NT2/D1 (cell line): ENCODE data around the gene ARAP2.

Source experiments
- DNase-seq: peaks from one replicate; pipeline ENCODE4 v3.0.0-alpha.2; 2011; ENCODE audit warnings: low read depth, low spot score
- H3K27me3 ChIP-seq: 2 replicates; pipeline ENCODE4 v1.6.0; 2011; ENCODE audit warnings: mild to moderate bottlenecking; ENCODE audit not compliant: insufficient read length, insufficient read depth
- H3K36me3 ChIP-seq: 2 replicates; pipeline ENCODE4 v1.6.1; 2011; ENCODE audit warnings: mild to moderate bottlenecking, low read length, mixed read lengths; ENCODE audit not compliant: insufficient read depth, insufficient read length
- H3K4me1 ChIP-seq: 2 replicates; pipeline ENCODE4 v1.5.1; 2011; ENCODE audit not compliant: insufficient read depth, insufficient read length
- H3K4me3 ChIP-seq: 2 replicates; pipeline ENCODE4 v1.5.1; 2011; ENCODE audit warnings: low read depth; ENCODE audit not compliant: insufficient read length
- H3K9ac ChIP-seq: 2 replicates; pipeline ENCODE4 v1.6.0; 2011; ENCODE audit warnings: low read depth; ENCODE audit not compliant: insufficient read length
- H3K9me3 ChIP-seq: 2 replicates; pipeline ENCODE4 v1.5.1; 2011; ENCODE audit warnings: mild to moderate bottlenecking, low read length; ENCODE audit not compliant: insufficient read depth
- SUZ12 ChIP-seq: IDR thresholded peaks from 2 replicates; pipeline ENCODE4 v1.6.1; 2011; ENCODE audit not compliant: insufficient read length, insufficient read depth; ENCODE audit errors: extremely low read depth
- YY1 ChIP-seq: IDR thresholded peaks from 2 replicates; pipeline ENCODE4 v1.6.1; 2011; ENCODE audit not compliant: insufficient read length, insufficient read depth
- ZNF274 ChIP-seq: IDR thresholded peaks from 2 replicates; pipeline ENCODE4 v1.6.1; 2011; ENCODE audit warnings: mild to moderate bottlenecking, low read depth, low read length

ARAP2 gene

DNA sequence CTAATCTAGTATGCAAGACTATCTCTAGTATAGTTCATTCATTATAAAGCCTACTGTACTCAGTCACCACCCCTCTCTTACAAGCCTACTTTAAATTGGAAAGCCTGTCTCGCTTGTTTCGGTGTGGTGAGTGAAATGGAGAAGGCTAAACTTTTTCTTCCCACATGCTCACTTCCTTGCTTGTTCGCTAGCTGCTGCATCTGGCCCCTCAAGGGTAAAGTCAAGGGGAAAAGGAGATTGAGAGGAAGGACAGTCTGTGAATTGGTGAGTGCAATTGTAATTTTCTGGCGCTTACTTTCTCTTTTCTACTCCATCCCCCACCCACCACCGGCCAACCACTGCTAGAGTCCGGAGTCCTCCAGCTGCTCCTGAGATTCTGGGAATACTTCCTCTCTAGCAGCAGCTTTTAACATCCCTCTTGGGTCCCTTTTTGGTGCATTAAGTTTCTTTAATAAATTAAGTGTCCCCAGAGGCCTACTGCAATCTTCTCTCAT is 12.1 kb upstream of the ARAP2 start:
- no peaks in the 10 kb centered on the region for H3K27me3 ChIP-seq
- no peaks in the 10 kb centered on the region for H3K9me3 ChIP-seq
- H3K36me3 ChIP-seq, result no peaks in the 10 kb centered on the region
- H3K4me3 ChIP-seq, result no peak overlapping the region
- DNase-seq, result no peak
- H3K9ac ChIP-seq, result no peak overlapping the region
- no peaks in the 10 kb centered on the region for H3K4me1 ChIP-seq
- no peak for TF ChIP-seq ZNF274
- TF ChIP-seq YY1, result no peak
- no peak for TF ChIP-seq SUZ12

DNA sequence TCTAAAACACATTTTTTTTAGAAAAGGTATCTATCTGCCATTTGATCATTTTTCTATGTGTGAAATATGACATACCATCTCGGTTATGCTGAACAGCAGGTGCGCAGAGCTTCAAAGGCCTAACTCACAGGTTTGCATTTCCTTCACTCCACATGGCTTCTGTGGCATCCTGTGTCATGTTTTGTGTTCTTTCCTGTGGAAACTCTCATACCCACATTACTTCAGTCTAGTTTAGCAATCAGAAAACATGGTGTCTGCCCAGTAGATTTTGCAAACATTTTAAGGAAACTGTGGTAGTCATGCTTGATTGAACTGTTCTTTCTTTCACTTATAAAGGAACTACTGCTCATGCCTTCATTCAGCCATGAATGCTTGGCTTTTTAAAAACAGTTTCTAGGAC is 11.3 kb upstream of the ARAP2 start:
- no peaks in the 10 kb centered on the region for H3K27me3 ChIP-seq
- no peaks in the 10 kb centered on the region for H3K36me3 ChIP-seq
- H3K9ac ChIP-seq, result no peak overlapping the region
- DNase-seq, result no peak
- H3K4me3 ChIP-seq, result no peak overlapping the region
- TF ChIP-seq SUZ12 (no peak), YY1 (no peak), ZNF274 (no peak)
- no peaks in the 10 kb centered on the region for H3K9me3 ChIP-seq
- no peaks in the 10 kb centered on the region for H3K4me1 ChIP-seq

DNA sequence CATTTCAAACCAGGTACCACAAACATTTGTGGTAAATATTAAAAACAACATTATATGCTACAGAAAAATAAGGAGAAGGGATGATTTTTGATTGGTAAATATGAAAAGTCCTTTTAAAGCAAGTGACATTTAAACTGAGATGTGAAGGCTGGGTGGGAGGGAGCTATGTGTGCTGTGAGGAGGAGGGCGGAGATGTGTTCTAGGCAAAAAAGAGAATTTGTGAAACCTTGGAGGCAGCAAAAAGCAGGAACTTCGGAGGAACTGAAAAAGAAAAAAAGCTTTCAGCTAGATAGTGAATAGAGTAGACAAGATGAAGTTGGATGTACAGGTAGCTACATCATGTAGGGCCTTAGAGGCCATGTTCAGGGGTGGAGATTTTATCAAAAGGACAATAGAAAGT is 10.1 kb upstream of the ARAP2 start:
- no peak for TF ChIP-seq YY1
- TF ChIP-seq SUZ12, result no peak
- TF ChIP-seq ZNF274, result no peak
- Histone ChIP-seq H3K9me3 (no peaks in the 10 kb centered on the region), H3K36me3 (no peaks in the 10 kb centered on the region), H3K27me3 (no peaks in the 10 kb centered on the region), H3K4me3 (no peak overlapping the region), H3K9ac (no peak overlapping the region), H3K4me1 (no peaks in the 10 kb centered on the region)
- no peak for DNase-seq

DNA sequence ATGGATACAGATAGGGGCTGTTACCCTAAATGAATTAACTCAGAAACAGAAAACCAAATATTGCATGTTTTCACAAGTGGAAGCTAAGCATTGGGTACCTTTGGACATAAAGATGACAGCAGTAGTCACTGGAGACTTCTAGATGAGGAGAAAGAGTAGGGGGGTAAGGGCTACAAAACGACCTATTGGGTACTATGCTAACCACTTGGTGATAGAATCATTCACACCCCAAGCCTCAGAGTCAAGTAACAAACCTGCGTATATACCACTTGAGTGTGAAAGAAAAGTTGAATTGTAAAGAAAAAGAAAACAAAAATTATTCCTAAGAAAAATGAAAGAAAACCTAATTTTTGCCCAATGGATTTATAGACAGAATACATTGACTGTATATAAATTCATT is 7.7 kb upstream of the ARAP2 start:
- no peaks in the 10 kb centered on the region for H3K27me3 ChIP-seq

DNA sequence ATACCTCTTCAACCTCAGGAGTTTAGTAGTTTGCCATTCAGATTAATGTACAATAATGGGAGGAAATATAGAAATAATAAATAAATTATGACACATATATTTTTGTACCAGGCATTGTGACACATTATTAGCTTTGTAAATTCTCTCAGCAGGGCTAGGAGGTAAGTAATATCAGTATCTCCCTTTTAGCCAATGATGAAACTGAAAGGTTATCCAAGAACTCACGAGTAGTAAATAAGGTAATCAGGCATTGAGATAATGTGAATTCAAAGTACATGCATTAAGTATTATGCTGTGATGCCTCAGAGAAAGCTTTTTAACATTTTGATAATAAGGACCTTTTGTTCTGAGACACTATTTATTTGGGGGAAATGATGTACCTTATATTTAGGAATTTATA is 5.3 kb upstream of the ARAP2 start:
- no peak for DNase-seq
- no peak for TF ChIP-seq ZNF274
- TF ChIP-seq YY1, result no peak
- TF ChIP-seq SUZ12, result no peak
- Histone ChIP-seq H3K4me3 (no peak overlapping the region), H3K36me3 (no peaks in the 10 kb centered on the region), H3K9ac (no peak overlapping the region), H3K4me1 (no peaks in the 10 kb centered on the region), H3K9me3 (no peaks in the 10 kb centered on the region), H3K27me3 (peaks cover 6% of the 10 kb centered on the region)

More for the DNA sequence above, 7.7 kb upstream of the ARAP2 start:
- Histone ChIP-seq H3K9me3 (no peaks in the 10 kb centered on the region), H3K9ac (no peak overlapping the region), H3K4me1 (no peaks in the 10 kb centered on the region), H3K4me3 (no peak overlapping the region), H3K36me3 (no peaks in the 10 kb centered on the region)
- no peak for DNase-seq
- TF ChIP-seq SUZ12 (no peak), YY1 (no peak), ZNF274 (no peak)

DNA sequence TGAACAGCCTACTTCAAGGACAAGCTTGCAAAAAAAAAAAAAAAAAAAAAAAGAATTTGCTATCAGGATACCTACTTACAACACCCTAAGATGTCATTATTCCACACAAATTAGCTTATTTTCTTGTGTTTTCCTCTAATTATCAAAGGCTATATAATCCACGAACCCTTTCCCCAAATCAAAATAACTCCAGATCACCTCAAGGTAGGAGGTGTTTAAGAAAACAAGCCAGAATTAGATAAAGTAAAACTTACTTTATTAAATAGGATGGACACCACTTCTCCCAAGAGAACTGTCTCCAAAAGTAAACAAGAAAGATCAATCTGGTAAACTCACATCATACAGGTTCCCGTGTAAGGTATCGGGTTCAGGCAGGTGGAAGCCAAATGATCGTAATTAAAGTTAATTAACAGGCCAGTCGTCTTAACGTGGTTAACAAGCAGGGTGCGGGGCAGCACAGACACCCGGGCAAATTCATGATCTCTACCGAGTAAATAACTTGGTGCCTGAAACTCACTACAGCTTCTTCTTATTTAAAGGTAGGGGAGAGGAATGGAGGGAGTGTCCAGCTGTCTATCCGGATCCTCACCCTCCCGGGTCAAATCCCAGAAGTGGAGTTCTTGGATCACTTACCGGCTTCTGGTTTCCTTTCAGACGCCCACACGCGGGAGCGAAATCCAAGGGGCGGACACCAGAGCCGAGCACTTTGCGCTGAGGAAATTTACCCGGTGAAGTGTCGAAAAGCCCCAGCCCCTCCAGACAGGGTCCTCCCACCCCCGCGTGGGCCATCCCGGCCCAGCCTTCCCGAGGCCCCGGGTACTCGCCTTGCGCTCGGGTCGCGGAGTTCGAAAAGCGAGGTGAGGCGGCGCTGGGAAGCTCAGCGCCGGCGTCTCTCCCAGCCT is 708 bp downstream of the ARAP2 start:
- no peak for DNase-seq
- H3K9ac ChIP-seq, result peak overlapping the region; percentile 67

DNA sequence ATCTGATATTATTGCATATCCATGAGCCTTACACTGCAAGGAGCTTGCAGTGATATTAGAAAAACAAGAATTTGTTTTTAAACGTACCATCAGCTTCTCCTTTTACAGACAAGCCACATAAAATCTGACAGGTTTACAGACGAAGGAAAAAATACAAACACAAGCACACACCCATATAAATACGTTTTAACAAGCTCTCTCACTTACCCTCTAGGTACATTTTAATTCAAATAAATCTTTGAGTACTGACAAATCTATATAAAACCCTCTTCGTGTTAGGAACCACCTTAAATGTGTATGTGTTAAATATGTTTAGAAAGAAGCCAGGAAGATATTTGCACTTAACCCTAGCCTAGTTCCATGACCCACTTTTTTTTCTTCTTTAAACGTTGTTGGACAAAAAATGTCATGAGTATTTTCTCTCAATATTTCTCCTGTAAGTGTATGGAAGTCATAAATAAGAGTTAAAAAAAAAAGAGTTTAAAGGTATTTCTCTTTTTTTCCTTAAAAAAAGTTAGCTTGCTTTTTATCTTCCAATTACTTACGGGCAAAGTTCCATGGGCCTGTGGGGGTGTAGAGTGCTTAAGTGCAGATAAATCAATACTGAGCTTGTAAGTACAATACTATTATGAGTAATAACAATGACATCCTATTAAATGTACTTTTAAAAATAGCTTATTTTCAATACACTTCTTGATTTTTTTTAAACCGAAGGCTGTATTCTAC is 1.5 kb downstream of the ARAP2 start:
- Histone ChIP-seq H3K27me3 (peaks cover 29% of the 10 kb centered on the region), H3K4me1 (no peaks in the 10 kb centered on the region), H3K9ac (no peak overlapping the region), H3K9me3 (no peaks in the 10 kb centered on the region), H3K4me3 (no peak overlapping the region), H3K36me3 (no peaks in the 10 kb centered on the region)
- no peak for TF ChIP-seq ZNF274
- DNase-seq, result no peak

More for the DNA sequence above, 708 bp downstream of the ARAP2 start:
- Histone ChIP-seq H3K27me3 (peaks cover 29% of the 10 kb centered on the region), H3K4me3 (peak overlapping the region; percentile 54), H3K36me3 (no peaks in the 10 kb centered on the region), H3K4me1 (no peaks in the 10 kb centered on the region), H3K9me3 (no peaks in the 10 kb centered on the region)
- no peak for TF ChIP-seq YY1
- TF ChIP-seq ZNF274, result no peak
